Right lobe of liver (tissue), 4 donors: ENCODE measurements around the gene PHOSPHO1.

Experiments
- CTCF ChIP-seq, 4 donors: fragments of 200-600 bp in 3 of 4; fragments of 450-650 bp in 1 of 4; IDR thresholded peaks; one replicate each; pipeline versions ENCODE4 v1.5.1 to v1.8.0; 2016 to 2022; ENCODE audit warnings: antibody characterized with exemption in 4 of 4, mild to moderate bottlenecking in 2 of 4
- POLR2A ChIP-seq: fragments of 450-650 bp; IDR thresholded peaks from one replicate; pipeline ENCODE4 v1.6.1; 2017; ENCODE audit warnings: antibody characterized with exemption, mild to moderate bottlenecking
- donor health status: DM: no; HTN: no; CAD: no.
- donor health status: DM: no; HTN: no; CAD: no.
- donor health status: DM: no; HTN: yes; CAD: no.

GRCh38 chr17:49219987-49220386, 10.6 kb downstream of the PHOSPHO1 start:
- TF ChIP-seq CTCF (IDR thresholded peaks at IDR 0.05), result no peak
- TF ChIP-seq POLR2A, result no peak
